Limb (tissue), 2 donors: ENCODE measurements around the gene PLEKHB2.
"Not testable (repeated sequence)": the region's sequence is repeated elsewhere in the genome, so short reads cannot be mapped to it uniquely, and the experiment has no call there.

Source experiments
- DNase-seq, 2 donors: peaks; one replicate each; pipeline ENCODE4 v3.0.0-alpha.2; 2016; ENCODE audit errors: extremely low spot score in 2 of 2

PLEKHB2 gene

DNA sequence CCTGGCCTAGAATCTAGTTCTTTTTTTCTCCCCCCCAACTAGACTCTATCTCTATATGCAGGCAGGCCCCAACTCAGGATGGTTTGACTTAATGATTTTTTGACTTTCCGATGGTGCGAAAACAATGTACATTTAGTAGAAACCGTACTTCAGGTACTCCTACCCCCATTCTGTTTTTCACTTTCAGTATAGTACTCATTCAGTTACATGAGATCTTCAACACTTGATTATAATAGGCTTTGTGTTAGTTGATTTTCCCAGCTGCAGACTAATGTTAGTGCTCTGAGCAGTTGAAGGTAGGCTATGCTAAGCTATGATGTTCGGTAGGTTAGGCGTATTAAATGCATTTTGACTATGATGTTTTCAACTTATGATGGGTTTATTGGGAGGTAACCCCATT, 37.7 kb downstream of the PLEKHB2 start:
- no peak for DNase-seq

DNA sequence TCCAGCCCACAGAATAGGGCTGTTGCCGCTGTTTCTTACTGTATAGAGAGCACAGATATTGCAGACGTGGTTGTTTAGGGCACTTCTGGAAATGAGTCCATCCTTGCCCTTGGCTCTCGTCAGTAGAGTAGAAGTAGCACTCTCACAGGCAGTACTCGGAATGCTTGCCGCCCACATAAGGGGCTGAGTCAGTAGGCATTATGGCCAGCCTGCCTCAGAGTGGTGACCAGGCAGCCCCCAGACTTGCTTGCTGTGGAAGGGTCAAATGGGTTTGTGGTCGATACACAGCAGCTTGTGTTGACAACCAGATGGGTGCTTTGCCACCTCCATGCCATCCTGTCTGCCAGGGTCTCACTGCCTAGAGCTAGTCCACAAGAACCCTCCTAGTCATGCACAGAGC, 38.7 kb downstream of the PLEKHB2 start:
- DNase-seq, result no peak

DNA sequence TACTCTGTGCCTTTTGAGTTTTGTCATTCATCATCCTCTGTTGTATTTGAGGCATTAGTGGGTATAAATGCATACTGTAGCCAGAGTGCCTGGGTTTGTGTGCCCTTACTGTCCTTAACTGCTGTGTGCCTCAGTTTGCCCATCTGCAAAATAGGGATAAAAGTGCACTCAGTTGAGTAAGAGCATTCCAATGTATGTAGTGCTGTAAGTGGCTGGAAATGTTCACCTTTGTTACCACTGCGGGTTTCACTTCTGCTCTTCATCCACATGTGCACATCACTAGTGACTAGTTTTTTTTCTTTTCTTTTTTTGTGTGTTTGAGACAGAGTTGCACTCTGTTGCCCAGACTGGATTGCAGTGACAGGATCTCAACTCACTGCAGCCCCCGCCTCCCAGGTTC, 39.9 kb downstream of the PLEKHB2 start:
- no peak for DNase-seq

DNA sequence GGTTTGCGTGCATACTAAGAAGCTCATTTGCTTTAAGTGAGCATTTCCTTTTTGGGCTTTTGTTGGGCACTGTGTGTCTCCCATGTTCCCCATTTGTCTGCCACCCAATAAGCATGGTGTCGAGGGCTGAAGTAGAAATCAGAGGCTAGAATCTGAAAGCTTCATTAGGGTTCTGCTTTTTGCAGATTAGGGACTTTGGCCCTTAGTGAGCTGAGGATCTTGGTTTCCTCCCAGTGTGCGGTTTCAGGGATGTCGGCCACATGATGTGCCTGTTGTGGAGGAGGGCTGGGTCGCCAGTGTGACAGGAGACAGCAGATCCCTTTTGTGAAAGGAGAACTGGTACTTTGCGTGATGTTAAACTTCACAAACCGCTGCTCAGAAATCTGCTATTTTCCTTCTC, 41.1 kb downstream of the PLEKHB2 start:
- no peak for DNase-seq

DNA sequence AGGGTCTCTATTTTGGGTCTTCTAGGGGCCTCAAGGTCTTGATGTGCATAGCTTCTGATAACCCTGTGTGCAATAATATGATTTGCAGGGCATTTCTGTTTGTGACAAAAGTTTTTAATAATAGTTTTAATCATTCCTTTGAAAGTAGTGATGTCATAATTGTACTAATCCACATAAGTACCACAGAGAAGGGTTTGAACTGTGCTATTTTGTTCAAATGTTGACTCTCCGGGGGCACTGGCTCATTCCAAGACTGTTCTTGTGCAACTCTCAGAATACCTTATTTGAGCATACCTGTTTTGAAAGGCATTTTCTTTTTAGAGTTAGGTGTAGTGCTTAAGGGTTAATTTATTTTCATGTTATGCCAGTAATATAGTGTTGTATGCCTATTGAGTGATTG, 41.6 kb downstream of the PLEKHB2 start:
- DNase-seq, result no peak

DNA sequence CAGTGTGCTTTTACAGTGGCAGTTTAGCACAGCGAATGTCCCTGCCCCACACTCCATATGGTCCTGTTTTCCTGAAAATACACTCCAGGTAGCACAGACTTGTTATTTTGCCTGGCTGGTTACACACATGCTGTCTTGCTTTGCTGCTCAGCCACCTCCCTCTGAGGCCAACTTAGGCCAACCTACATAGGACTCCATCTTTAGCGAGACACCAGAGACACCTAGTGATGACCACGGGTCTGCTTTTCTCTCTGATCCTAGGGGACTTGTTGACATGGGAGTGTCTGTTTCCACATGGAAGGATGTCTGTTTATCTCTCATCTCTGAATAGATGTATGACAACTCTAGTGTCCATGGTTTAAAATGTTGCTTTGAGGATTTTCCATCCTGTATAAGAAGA, 43.3 kb downstream of the PLEKHB2 start:
- DNase-seq, result no peak

DNA sequence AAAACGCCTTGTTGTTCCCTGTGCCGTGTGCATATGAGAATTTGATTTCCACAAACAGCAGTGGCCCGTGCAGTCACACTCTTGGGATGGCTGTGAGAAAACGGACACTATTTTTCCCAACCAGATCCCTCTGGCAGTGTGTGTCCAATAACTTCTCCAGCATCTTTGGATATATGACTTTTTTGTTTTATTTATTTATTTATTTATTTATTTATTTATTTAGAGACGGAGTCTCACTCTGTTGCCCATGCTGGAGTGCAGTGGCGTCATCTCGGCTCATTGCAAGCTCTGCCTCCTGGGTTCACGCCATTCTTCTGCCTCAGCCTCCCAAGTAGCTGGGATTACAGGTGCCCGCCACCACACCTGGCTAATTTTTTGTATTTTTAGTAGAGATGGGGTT, 45.0 kb downstream of the PLEKHB2 start:
- DNase-seq, result not testable (repeated sequence)

DNA sequence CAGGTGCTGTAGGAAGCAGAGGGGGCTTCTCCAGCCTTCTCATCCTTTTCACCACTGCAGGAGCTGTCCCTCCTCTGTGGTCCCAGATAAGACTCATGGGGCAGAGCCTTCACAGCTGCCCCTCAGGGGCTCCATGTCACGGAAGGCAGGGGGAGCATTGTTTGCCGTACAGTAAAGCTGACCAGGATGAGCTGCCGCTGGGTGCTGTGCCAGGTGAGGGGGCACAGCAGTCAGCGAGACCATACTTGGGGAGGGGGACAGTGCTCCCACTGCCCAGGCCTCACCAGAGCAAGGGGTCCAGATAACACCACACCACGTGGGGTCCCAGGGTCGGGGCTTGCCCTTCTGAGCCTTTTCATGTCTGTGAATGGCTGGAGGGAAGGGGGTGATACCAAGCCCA, 46.3 kb downstream of the PLEKHB2 start:
- no peak for DNase-seq

DNA sequence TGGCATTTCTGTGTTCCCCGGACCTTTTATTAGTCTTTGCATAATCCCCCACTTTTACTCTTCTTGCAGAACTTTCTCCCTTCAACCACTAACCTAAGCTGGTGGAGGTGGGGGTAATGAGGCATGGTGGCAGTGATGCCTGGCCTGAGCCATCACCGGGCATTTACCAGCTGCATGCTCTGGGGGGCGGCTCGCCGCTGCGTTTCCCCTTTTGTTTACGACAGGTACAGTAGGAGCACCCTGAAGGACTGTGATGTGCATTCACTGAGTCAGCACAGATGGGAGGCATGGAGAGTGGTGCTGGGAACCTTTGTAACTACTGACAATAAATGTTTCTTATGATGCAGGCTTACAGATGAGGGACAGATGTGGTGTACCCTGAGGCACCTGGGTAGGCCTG, 46.9 kb downstream of the PLEKHB2 start:
- DNase-seq, result no peak

DNA sequence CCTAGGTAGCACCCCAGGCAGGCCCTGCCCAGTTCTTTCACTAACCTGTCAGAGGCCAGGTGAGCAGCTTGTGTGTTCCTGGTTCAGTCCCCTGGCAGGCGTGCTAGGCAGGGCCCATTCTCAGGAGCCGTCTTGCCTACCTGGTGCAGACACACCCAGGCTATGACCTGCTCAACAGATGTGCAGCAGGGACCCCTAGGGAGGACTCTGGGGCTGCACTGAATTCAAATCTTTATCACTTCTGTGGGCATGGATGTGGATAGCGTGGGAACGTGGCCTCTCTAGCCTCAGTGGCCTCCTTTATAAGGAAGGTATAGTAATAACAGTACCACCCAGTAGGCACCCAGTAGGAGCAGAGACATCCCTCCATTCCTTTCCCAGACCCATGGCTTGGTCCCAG, 48.4 kb downstream of the PLEKHB2 start:
- DNase-seq, result no peak

DNA sequence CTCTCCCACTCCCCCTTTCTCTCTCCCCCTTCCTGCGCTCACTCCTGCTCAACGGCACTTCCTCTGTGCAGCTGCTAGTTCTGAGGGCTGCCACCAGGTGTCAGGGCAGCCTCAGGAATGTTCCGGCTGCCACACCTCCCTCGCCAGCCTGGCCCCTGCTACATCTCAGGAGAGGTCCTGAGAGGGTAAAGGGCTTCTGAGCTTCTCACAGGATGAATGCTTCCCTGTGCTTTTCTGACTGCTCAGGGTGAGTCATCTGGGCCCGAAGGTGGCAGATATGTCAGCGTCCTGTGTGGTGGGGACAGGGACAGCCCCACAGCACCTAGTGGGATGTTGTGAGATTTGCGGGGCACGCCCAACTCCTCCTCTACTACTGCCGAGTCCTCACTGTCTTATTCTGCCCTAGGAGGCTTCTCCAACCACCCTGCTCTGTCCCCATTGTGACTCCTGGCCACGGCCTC, 49.0 kb downstream of the PLEKHB2 start:
- peak; percentile 72 to 79 for DNase-seq

DNA sequence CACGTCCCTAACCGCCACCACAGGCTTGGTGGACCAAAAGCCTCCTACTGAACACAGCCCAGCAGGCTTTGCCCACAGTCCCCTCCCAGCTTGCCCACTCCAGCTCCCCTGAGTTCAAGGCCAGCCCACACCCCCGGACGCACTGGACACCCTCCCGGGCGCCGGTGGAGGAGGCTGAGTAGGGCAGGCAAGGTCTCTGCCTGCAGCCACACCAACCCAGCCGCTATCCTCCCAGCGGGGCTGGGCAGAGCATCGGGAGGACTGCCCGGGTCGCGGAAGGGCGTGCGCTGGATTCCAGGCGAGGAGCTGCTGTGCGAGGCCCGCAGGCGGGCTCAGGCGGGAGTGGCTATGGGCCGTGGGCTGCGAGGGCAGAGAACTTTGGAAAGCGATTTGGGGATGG, 49.5 kb downstream of the PLEKHB2 start:
- DNase-seq, result peak in 1 of 2 donors; percentile 41

DNA sequence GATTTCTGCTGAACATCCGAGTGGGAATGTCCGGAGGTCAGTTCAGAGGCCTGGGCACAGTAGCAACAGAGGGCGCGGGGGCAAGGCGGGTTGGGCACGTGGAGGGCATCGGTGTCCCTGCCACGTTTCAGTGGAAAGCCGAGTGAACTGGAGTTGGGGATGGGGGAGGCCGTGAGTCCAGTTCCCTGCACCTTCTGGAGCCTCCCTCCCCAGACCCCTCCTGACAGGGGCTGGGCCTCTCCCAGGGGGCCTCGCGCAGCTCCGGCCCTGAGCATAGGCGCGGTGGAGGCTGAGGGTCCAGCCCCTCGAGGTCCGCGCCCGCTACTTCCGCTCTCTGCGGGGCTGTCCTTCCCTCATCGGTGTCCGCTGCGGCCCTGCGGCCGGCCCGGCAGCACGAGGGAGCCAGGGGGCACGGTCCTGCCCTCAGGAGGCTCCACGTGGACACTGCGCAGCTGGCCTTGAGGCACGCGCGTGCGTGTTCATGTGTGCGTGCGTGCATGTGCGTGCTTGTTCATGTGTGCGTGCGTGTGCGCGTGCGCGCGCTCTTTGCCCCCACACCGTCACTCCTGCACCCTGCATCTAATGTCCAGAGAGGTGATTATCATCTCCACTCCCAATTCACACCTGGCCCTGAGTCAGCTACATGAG, 50.2 kb downstream of the PLEKHB2 start:
- DNase-seq, result no peak

DNA sequence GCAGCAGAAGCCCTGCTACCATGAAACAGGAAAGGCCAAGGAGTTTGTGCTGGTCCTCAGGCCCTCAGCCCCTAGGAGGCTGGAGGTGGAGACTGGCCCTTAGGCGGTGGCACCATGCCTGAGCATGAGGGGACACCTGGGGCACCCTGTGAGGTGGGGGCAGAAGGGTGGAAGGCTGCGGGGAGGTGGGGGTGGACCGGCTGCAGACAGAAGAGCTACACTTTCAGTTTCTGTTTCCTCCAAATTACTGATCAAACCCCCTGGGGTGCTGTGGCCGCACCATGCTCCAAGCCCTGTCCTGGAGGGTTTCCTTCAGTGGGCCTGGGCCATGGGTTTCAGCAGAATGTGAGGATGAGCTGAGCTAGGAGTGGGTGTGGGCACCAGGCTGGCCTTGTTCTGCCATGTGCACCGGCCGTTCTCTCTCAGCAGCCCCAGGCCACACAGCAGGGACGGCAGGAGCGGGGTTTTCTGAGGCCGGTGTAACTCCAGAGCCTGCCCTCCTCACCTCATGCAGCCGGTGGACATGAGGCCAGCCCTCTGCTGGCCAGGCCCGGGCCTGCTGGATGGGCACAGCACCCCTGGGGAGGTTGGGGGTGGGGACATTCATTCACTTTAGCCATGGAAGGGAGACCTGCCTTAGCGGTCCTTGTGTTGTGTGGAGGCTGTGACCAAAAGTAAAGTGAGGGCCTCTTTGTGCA, 51.5 kb downstream of the PLEKHB2 start:
- DNase-seq, result no peak

DNA sequence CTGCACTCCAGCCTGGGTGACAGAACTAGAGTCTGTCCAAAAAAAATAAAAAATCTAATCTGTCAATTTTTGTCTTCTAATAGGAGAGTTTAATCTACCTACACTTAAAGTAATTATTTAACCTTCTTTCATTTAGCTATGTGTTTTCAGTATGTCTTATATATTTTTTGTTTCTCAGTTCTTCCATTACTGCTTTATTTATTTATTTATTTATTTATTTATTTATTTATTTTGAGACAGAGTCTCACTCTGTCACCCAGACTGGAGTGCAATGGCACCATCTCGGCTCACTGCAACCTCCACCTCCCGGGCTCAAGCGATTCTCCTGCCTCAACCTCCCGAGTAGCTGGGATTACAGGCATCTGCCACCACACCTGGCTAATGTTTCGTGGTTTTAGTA, 60.4 kb downstream of the PLEKHB2 start:
- not testable (repeated sequence) for DNase-seq

DNA sequence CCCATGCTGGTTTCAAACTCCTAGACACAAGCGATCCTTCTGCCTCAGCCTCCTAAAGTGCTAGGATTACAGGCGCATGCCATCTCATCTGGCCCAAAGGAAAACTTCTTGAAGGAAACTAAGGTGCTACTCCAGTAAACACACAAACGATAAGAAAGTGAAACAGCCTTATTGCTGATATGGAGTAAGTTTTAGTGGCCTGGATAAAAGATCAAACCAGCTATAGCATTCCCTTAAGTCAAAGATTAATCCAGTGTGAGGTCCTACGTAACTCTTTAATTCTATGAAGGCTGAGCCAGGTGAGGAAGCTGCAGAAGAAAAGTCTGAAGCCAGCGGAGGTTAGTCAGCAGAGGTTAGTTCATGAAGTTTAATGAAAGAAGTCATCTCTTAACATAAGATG, 63.4 kb downstream of the PLEKHB2 start:
- DNase-seq, result no peak

DNA sequence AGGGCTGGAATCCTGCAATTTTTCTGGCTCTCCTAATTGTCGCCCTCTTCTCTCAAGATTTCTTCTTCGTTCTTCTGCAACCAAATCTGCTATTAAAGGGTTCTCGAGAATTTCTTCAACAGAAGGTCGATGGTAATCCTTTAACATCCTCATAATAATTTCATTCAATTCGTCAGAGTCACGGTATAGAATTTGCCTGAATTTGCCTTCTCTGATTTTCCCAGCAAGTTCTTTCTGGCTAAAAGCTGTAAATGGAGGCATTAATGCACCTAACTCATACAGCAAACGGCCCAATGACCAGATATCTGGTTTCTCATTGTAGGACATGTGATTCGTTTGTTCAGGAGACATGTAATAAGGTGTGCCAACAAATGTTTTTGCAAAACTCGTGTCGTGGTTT, 72.9 kb downstream of the PLEKHB2 start:
- DNase-seq, result not testable (repeated sequence)

DNA sequence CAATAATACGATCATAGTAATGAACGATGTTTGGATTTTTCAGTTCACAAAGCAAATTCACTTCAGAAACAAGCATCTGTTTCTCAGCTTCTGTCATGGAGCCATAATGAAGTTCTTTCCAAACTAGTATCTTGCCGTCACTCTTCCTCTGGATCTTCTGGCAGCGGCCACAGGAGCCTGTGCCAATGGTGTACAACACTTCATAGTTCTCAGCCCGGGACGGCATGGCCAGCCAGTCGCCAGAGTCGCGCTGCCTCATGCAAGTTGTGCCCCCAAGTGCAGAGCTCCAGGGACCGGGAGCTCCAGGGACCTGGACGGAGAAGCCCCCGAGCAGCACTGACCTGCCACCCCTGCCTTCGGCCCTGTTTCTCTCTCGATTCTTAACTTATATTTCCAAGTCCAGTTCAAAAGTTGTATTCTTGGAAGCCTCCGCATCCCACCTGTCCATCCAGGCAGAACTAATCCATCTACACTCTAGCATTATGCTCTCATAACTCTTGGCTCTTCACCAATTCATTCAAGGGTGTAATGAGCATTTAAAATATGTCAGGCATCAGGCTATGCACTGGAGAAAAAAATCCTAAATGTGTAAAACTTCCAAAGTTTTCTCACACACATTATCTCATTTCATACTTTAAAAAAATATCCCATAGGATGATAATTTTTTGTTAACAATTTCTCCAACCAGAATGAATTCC, 73.7 kb downstream of the PLEKHB2 start:
- DNase-seq, result not testable (repeated sequence)

DNA sequence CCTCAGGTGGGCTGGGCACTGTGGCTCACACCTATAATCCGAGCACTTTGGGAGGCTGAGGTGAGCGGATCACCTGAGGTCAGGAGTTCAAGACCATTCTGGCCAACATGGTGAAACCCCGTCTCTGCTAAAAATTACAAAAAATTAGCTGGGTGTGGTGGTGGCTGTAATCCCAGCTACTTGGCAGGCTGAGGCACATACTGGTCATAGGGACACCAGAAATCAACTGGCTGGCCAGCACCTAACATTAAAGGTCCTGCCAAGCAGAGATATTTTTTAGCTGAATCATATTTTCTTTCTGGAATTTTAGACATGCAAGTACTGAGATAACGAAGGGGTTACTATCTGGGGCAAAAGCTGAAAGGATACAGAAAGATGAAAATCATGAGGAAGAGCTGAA, 76.3 kb downstream of the PLEKHB2 start:
- not testable (repeated sequence) for DNase-seq

DNA sequence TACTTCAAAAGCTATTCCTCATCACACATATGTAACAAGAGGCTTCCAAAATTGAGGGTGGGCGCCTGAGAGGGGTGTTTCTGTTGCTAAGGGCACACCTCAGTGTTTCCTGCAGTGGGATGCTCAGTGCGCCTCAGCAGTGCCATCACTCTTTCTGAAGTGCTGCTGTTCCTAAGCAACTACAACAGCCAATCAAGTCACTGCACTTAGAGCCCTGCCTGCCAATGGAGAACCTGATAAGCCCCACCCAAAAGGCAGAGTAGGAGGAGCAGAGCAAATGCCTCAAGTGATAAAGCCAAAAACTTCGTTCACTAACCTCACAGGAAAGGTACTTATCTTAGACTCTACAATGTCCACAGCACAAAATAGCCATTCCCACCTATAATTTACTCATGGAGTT, 88.3 kb downstream of the PLEKHB2 start:
- not testable (repeated sequence) for DNase-seq

DNA sequence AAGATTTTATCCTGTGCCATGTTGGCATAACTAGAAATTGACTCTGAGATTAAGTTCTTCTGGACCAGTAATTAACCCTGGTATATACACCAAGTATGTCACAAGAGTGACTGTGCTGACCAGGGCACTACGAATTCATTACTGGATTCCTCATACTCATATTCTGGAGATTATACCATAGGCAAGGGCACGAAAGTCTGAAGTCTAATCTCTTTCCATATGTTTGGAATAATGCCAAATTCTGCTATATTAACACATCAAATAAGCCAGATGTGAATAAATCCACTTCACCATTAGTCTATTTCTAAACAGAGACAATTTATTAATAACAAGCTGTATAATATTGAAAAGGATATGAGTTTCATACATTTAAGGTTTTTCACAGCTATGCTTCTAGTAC, 91.0 kb downstream of the PLEKHB2 start:
- DNase-seq, result not testable (repeated sequence)
